Embryonic facial prominence (tissue), 1 donor: ENCODE measurements around the gene VAPB.

Experiments
- DNase-seq: peaks from one replicate; pipeline ENCODE4 v3.0.0-alpha.2; 2016; ENCODE audit errors: extremely low spot score

VAPB gene

DNA sequence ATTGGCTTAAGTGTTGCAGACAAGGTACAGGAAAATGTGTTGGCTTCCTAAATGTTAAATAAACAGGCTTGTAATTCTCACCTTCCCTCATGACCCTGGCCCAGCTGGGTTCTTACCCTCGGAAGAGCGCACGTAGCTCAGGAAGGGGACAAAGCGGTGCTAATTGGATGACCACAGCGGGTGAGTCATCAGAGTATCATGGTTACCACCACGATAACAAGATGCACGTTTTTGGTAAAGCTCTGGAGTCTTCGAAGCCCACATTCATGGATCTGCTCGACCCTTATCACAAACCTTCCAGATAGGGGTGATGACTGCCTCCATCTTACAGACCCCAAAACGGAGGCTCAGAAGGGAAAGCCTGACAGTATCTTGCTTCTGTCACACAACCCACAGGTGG, 93.4 kb downstream of the VAPB start:
- no peak for DNase-seq

DNA sequence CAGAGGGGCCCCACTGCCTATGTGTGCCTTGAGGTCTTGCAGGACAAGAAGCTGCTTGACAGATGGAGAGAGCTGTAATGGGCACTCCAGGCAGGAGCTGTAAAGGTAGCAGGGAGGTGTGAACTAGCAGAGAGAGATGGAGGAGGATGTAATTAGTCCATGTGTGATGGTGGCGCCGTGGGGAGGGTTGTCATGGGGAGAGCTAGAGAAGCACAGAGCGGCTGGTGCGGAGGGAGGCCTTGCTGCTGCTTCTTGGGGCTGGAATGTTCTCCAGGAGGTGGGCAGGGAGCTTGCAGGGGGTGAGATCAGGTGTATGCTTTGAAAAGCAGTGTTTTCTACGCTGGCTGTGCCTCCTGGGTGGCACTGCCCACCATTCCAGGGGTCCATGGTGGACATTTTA, 94.0 kb downstream of the VAPB start:
- DNase-seq = no peak

DNA sequence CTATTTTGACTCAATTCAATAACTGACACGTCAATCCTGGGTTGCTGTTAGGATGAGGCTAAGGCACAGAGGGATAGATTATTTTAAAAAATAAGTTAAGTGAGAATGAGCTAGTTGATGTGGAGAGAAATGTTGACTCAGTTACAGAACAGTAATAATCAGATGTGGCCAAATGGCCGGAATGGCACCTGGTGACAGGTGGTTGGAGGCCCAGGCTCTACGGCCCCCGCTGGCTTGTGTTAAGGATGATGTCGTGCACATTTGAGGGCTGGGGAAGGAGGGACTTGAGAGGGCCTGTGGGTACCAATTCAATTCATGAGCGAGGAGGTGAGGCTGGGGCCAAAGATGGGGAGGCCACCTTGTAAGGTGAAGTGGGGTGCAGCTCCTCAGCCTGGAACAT, 94.4 kb downstream of the VAPB start:
- no peak for DNase-seq

DNA sequence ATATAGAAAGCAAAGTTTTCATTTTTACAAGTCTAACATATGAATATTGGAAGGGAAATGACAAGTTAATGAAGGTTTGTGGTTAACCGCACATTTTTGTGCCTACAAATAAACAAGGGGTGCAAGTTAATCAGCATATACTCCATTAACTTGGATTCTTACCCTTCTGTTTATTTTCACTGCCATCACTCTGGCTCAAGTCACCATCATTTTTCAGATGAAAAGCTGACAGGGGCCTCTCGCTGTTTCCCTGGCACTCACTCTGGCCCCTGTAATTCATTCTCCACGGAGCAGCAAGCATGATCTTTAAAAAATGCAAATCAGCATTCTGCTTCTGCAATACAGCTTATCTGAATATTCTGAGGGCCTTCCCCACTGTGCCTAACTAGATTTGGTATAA, 96.4 kb downstream of the VAPB start:
- no peak for DNase-seq

DNA sequence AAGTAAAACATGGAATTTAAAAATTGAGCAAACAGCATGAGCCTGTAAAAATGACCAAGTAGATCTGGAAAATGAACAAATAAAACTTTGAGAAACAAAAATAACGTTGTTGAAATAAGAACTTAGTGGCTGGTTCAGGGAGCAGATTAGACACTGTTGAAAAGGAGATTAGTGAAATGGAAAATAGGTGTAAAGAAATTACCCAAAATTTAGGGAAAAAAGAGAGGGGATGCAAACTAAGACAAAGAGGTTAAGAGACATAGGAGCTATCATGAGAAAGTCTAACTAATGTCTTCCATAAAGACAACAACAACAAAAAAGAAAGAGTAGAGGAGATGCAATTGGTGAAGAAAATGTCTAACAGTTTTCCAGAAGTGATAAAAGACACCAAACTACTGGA, 97.2 kb downstream of the VAPB start:
- no peak for DNase-seq

DNA sequence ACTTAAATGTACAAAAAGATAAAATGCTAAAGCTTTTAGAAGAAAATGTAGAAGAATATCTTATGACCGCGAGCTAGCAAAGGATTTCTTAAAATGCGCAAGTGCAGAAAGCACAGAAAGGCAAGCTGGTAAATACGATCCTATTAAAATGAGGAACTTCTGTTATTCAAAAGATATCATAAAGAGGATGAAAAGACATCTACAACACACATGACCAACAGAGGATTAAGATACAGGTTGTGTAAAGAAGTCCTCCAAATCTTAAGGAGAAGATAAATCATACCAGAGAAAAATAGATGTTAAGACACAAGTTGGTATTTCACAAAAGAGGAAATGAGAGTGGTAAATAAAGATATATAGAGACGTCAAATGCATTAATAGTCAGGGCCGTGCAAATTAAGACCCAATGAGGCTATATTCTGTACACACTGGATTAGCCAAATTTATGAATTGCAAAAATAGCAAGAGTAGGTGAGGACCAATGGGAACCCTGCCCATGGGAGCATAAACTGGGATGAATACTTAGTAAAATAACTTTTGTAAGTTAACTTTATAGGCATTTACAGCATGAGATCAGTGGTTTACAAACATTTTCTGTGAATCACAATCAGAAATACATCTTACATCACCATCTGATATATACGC, 103.2 kb downstream of the VAPB start:
- no peak for DNase-seq

DNA sequence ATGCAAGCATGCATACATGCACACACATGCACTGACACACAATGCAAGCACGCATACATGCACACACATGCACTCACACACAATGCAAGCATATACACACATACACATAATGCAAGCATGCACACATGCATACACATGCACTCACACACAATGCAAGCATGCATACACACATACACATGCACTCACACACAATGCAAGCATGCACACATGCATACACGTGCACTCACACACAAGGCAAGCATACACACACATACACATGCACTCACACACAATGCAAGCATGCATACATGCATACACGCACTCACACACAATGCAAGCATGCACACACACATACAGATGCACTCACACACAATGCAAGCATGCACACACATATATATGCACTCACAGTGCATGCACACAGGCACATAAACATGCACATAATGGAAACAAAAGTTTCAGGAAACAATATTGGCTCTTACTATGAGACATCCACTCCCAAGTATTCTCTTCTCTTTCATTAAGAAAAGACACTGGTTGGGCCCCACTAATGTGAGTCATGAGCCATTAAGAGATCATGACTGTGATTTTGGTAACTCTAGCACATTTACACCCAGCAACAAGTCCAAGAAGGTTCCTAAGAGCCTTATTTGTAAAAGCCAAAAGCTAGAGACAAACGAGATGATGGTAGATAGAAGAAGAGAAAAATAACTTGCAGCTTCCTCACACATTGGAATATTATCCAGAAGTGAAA, 103.9 kb downstream of the VAPB start:
- DNase-seq = no peak

DNA sequence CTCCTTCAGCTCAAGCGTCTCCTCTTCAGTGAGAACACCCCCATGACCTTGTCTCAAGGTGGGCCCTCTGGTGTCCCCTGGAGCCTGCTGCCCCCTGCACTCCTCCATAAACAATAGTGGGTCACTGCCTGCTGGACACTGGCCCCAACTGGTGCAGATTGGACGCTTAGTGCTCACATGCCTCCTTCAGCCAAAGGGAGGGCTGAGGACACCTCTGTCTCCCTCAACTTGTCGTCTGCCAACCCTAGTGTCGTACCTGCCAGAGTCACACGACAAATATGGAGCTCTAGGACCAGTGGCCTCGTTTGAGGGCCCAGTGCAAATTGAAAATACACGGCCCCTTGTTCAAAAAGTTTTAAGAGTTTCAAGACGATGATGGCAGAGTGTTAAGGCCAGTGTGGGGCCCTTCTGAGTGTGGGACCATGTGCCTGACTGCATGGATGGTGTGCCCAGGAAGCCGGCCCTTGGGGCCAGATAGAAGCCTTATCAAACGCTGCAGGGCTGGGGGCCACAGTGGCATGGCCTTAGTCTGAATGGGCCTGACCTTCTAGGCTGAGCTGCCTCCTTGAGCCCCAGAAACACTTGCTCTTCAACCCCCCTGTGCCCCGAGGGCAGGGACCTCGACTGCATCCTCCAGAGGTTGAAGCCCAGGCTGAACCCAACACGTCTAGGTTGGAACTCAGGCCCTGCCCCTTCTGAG, 106.0 kb downstream of the VAPB start:
- DNase-seq = no peak

DNA sequence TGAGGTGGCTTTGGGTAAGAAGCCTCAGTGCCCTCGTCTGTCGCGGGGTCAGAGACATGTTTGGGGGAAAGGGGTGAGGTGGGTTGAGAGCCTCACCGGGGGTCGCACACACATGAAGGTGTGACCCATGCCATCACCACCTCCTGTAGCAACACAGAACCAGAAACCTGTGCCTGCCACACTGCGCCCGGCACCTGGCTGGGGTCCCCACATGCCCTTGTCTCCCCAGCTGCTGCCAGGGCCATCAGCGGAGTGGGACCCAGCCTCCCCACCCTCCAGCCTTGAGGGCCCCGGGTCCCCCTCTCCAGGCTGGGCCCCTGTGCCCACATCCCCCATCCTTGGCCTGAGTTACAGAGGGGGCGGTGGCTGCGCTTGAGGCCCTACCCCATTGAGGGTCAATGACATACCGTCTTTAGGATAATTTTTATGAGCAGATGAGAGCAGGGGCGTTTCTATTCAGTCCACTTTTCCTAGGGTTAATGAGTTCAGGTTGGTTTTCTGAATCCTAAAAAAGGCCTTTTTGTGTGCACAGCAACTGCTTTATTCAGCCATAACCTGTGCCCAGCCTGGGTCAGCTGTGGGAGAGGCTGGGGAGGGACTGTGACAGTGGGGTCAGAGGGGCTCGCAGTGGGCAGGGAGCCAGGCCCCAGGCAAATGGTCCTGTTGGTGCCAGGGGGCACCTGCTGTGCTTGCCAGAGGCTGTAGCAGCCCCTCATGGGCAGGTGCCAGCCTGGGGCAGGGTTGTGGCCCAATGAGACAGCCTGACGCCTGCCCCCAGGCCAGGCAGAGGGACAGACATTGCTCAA, 106.8 kb downstream of the VAPB start:
- DNase-seq = no peak

DNA sequence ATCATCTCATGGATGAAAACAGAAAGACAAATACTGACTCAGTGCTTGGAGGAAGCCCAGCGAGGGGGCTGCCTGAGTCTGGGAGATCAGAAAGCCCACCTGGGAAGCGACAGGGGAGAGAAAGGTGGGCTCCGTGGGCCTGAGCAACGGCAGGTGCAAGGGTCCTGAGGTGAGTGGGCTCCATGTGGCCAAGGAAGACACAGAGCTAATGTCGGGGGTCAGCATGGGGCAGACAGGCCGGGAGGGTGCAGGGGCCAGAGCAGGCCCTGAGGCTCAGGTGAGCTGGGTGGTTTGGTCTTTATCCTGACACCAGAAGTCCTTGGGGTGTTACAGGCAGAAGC, 107.4 kb downstream of the VAPB start:
- no peak for DNase-seq

DNA sequence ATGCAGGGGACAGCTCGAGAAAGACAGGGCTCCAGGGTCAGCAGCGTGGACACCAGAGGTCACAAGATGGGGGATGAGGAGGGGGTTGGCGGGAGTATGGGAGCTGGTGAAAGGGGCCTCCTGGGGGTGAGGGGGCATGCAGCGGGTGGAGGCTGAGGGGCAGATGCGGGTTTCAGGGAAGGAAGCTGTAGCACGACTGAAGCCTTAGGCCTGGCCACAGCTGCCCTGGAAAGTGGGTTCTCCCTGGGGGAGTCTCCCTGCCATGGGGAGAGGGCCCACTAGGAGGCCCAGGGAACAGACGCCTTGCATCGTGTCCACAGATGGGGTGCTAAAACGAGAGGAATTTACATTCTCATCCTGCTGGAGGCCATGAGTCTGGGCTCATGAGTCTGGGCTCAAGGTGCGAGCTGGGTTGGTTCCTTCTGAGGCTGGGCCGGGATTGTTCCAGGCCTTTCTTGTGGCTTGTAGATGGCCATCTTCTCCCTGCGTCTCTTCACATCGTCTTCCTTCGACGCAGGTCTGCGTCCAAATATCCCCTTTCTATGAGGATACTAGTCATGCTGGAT, 108.1 kb downstream of the VAPB start:
- no peak for DNase-seq

DNA sequence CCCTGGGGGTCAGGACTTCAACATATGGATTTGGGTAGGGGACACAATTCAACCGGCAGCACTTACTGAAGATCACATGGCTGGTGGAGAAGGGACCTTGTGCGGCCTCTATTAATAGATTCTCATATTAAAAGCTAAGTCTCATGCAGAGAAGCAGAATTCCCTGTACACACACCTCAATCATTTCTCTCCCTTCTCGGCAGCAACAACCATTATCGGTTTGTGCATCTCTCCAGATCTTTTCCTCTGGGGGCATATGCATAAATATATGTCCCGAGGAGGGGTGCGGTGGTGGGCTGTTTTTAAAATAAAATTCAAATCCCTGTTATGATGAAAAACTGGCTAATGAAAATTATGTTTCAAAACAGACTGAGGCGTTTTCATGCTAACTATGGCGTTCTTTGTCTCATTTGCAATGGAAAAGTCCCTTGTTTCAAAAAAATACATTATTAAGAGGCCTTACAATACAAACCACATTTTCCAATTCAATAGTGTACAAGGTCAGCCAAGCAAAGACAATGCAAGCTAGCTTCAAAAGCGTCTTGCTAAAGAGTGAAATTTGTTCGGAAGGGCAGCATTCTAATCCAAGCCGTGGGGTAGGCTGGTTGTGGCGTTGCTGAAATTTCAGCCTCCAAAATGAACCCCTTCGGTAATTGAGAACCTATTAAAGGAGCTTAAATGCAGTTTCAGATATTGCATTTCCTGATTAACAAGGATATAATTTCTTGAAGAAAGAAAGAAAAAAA, 108.9 kb downstream of the VAPB start:
- DNase-seq = no peak

DNA sequence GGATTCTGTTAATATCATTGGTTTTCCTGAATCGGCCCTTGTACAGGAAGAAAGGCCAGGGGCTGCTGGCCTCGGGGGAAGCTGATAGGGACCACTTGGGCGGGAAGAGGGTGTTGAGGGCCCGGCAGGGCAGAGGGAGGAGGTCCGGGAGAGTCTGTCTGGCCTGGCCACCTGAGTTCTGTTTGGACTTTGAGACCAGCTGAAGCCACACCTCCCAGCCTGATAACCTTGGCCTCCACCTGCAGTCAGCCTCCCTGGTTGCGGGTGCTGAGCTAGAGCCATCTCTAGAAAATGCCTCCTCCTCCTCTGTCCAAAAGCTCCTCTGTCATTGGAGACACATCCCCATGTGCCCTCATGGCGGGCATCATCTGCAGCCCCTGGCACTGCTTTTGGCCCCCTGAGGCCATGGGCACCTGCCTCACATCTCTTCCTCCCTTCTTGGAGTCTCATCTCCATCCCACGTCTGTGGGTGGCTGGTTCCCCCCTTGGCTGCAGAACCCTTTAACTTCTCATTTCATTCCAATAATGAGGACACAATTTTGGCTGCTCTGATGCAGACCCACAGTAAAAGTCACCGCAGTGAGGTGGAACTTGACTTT, 109.5 kb downstream of the VAPB start:
- no peak for DNase-seq

DNA sequence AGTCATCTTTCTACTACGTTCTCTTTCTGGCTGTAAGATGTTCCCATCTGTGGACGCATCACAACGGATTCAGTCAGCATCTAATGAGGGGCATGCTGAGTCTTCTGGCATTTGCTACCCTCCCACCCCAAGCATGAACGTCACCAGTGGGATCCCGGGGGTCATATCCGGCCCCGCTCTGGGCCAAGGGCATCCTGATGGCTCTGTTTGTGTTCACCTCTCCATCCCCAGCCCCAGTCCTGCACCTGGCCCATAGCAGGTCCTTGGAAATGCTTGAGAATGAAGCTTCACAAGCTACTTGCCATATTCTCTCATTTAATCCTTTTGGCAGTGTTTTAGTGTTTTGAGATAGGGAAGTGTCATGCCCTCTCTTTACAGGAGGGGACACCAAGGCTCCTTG, 111.2 kb downstream of the VAPB start:
- no peak for DNase-seq
